Dedifferentiated amniotic fluid mesenchymal stem cell (primary cell): ENCODE measurements around the gene TMOD1.
"Not testable (repeated sequence)": the region's sequence is repeated elsewhere in the genome, so short reads cannot be mapped to it uniquely, and the experiment has no call there.

Experiments used
- DNase-seq: peaks from one replicate; pipeline ENCODE4 v3.0.0-alpha.2; 2016; ENCODE audit errors: extremely low spot score

TMOD1 gene

DNA sequence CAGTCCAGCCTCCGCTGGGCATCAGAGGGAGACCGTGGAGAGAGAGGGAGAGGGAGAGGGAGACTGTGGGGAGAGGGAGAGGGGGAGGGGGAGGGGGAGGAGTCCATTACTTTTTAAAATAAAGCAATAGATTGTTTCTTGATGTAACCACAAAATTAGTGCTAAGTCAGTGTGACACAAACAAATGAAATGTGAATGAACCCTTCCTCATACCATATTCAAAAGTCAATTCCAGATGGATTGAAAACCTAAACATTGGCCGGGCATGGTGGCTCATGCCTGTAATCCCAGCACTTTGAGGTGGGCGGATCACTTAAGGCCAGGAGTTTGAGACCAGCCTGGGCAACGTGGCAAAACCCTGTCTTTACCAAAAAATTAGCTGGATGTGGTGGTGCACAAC, 2.6 kb upstream of the TMOD1 start:
- not testable (repeated sequence) for DNase-seq

DNA sequence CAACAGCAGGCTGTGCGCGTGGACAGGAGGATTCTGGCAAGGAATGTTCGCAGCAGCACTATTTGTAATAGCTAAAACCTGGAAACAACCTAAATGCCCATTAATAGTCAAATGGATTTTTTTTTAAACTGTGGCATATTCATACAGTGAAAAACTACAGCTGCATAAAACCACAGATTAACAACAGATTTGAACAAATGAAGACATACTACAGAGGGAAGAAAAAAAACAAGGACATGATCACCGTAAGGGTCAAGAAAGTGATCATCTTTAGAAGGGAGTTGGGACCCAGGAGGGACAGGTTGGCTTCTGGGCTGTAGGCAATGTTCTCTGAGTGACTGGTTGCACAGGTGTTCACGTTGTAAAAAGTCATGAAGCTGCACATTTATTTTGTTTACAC, 1.2 kb upstream of the TMOD1 start:
- DNase-seq: no peak

DNA sequence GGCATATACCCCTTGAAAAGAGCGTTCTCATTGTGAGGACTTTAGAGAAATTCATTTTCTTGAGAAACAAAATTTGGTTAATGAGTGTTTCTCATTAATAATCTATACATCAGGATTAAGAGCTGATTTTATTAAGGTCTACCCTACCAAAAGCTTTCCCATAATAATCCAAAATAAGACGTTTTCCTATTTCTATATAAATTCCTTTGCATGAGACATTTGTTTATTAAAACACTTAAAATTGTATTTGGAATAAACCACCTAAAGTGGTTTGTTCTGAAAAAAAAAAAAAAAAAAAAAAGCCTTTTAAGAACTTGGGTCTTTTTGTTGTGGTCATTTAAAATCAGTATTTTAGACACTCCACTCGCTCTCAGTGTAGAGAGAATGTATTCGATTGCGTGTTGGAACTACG, 695 bp upstream of the TMOD1 start:
- no peak for DNase-seq

DNA sequence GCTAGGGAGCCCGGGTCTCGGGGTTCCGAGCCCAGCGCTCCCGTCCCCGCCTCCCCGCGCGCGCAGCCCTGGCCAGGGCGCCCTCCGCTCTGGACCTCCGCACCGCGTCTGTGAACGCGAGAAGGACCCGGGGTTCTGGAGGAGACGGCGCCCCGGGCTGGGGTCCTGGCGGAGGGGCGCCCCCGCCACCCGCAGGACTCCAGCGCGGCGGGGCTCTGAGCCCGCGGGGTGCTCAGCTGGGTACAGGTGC, 431 bp downstream of the TMOD1 start:
- no peak for DNase-seq

DNA sequence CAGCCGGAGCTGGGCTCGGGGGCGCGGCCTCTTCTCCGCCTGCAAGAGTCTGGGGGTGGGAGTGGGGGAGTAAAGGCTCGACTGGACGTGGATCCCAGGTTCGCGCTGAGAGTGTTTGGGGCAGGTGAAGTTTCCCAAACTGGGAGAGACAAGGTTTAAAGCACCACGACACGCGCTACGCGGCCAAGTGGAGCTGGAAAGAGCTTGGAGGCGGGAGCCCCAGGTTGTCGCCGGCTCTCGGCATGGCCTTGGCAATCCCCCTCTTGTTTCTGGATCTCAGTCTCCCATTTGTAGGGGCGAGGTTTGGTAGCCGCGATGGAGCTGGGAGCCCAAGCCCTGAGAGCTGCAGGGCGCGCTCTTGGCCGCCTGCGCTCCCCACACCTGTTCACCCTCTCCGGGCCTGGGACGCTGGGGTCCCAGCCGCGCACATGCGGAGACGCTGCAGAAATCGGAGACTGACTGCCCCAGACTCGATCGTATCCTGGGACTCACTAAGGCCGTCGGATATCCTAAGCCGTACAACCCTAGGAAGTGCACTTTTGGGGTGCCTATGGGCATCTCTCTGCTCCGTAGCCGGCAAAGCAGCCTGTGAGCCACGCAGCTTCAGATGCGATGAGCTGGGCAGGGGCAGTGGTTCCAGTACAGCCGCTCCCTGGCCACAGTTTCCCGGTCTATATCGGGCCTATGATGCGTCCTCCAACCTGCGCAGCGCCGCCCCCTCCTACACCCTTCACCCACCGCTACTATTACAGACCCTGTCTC, 937 bp downstream of the TMOD1 start:
- no peak for DNase-seq

DNA sequence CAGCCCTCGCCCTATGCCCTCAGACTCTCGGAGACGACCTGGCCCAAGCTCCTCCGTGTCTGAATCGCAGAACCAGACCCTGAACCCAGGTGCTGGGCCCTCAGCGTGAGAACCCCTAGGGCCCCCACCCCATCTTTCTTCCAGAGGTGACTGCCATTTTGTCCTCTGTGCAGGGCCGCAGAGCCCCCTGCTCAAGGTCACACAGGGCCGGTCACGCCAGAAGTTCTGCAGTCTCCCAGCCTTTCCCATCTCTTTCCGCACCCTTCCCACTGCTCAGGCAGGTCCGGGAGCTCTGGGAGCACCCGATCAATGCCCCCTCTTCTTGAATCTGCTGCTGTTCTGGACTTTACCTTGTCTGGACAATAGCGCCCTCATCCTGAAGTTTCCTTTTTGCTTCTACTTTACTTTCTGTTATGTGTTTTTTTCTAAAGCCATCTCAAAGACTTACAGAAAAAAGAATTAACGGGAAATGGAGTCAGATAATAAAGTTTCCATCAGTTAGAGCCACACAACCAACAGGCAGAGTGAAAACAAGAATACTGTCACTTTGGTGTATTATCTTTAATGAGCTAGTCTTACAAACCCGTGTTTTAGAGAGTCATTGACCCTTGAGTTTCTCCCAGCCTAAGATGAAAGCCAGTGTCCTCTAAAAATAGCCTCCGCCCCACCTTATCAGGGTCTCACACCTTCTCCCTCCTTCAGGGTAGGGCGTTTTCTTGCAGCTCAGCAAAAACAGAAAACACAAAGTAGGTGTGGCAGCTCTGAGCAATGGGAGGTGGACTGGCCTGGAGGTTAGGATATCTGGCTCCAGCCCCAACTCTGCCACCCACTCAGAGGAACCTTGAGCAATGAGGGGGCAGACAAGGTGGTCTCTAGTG, 1.8 kb downstream of the TMOD1 start:
- no peak for DNase-seq

DNA sequence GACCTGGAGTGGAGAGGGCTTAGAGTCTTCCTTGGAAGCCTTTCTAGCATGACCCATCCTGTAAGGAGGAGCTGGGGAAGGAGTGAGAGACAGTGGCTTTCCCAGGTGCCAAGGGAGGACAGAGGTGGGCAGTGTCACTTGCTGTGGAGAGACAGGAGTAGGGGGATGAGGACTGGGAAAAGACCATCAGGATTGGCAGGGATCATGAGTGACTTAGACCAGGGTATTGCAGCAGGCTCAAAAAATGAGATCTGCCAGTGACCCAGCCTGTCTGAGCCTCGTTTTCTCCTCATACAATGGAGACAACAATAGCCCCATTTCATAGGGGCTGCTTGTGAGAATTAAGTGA, 2.4 kb downstream of the TMOD1 start:
- DNase-seq: no peak

DNA sequence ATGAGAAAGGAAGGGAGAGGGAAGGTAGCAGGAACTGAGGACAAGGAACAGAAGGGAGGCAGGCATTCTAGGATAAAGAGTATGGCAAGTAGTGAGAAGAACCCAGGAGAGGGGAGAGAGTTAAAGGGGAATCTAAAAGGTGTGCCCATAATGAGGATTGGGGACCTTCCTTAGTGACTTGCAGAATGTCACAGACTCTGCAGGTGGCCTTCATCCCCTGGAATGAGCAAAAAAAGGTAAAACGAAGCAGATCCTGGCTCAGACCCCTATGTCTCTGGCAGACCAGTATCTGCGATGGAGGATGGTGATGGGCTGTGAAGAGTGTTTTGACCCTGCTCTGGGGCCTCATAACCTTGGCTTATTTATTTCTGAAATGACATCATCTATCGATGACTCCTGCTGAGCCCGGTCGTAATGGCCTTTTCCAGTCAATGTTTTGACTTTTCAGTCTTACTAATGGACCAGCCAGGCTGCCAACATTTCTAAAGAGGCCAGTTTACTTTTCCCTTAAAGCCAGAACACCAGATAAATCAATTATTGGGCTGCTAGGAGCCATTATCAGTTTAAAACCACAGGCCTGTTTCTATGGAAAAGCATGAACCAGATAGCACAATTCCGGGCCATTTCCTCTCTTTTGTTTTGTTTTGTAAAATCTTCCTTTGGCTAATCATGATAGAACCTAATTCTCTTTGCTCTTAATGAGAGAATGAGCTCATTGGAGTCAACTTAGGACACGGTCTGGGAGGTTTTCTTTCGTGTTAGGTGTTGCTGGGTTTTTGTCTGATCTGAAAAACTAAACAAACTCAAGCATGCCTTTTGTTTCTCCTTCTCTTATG, 3.1 kb downstream of the TMOD1 start:
- no peak for DNase-seq

DNA sequence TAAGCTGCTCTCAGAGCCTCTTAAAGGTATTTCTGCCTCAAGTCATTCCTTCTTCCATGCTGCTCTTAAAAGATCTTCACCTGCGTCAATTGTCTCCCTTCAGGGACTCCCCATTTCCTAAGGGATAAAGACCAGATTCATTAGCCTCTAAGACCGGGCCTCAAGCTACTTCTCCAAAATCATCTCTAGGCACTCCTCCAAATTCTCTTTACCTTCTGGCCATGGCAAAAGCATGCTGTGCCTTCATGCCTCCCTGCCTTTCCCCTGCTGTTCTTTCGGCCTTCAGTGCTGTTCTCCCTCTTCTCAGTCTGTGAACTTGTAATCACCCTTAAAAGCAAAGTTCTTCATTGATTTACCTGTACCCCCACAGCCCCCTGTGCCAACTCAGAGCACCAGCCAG, 4.4 kb downstream of the TMOD1 start:
- no peak for DNase-seq

DNA sequence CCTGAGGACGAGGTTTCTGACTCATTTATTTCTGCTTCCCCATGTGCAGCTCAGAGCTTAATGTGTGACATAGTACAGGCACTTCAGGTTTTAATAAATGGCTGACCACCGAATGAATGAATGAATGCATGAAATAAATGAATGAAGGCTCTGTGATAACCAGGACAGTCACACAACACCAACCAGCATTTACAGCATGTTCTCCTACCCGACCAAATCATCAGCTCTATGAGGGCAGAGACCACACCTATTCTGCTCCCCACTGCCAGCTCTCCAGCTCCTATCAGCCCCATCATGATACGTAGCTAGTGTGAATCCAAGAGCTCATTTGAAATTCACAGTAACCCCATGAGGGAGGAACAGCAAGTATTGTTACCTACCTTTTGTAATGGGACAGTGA, 4.8 kb downstream of the TMOD1 start:
- no peak for DNase-seq

DNA sequence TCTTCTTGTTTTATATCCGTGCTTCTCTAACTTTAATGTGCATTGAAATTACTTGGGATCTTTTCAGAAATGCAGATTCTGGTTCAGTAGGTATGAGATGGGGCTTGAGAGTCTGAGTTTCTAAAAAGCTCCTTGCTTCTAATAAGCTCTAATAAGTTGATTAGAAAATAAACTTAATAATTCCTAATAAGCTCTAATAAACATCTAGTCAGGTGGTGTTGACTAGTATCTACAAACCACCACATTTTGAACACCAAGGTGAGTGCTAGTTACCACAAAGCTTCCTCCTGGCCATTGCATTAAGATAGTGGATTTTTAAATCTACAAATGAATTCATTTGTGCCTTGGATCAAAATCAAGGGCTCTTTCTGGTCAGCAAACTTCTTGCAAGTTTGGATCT, 5.3 kb downstream of the TMOD1 start:
- no peak for DNase-seq

DNA sequence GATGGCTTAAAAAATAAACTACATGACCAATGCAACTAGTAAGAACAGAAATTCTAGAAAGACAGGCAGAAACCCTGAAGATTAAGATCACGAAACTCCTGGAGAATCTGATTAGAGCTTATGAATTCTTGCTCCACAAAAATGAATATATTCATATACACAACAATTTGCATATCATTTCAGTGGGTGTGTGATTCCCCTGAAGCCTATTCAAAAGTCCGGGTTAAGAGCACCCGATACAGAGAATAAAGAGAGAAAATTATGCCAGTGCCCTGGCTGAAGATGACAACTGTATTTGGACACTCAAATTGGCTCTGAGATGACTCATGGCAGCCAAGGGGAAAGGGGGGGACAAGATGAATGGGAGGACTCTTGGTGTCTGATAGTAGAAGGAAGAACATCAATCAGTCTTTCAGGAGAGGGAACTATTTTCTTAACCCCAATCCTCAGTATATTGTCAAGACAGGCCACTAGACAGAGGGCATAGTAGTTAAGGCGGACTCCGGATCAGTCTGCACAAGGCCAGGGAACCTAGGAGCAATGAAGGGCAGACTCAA, 6.0 kb downstream of the TMOD1 start:
- no peak for DNase-seq

DNA sequence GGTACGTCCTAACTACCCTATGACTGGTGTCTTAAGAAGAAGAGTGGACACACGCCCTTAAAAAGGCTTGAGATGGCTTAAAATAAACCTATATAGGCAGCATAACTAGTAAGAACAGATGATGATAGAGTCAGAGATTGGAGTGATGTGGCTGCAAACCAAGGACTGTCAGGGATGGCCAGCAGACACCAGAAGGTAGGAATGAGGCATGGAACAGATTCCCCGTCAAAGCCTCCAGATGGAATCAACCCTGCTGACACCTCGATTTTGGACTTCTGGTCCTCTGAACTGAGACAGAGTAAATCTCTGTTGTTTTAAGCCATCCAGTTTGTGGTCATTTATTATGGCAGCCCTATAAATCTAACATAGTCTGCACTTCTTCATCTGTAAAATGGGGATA, 7.4 kb downstream of the TMOD1 start:
- DNase-seq: no peak

DNA sequence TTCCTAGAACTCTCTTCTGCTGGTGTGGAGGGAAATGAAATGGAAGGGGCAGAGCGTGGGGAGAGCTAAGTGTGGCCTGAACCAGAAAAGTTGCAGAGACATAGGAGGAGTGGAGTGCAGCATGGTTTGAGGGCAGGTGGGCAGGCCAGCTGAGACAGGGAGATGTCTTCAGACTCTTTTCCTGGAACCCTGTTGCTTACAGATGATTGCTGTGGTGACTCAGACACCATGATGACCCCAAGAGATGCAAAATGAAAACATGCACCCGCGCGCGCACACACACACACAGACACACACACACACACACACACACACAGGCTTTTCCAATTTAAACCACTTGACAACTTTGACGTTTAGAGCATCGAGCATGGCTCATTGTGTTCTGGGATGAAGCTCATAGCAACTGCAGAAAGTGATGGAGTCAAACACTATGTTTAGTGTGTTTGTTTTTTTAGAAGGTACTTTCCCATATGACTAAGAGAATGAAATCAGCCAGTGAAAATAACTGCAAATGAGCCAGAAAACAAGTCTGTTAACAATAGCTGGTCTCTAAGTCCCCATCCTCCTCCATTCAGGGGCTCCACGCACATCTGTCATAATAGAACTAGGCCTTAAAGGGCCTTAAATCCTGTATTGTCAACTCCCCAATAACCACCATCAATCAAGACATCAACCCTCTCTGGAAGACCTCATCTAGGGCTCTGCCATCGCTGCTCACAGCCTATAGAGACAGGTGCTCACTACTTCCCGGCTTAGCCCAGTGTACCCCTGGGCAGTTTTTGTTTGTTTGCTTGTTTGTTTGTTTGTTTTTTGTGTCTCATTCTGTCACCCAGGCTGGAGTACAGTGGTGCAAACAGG, 9.6 kb downstream of the TMOD1 start:
- DNase-seq: no peak

DNA sequence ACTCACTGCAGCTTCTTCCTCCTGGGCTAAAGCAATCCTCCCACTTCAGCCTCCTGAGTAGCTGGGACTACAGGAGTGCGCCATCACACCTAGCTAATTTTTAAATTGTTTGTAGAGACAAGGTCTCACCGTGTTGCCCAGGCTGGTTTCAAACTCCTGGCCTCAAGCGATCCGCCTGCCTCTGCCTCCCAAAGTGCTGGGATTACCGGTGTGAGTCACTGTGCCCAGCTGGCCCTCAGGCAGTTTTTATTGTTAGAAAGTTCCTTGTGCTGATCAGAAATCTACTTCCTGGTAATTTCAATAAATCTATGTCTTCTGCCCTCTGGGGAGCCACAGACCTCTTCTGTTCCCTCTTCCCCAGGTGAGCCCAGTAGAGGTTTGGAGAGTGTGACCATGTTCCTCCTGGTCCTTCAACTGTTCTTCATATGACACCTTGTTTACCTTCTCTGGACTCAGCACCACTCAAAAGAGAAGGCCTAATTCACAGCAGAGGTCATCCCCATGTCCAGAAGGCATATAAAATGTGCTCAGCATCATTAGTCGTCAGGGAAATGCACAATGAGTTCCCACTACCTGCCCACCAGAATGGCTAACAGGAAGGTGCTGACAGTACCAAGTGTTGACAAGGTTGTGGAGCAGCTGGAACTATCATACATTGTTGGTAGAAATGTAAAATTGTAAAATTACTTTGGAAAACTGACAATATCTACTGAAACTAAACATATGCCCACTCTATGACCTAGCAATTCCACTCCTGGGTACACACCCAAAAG, 10.4 kb downstream of the TMOD1 start:
- no peak for DNase-seq

DNA sequence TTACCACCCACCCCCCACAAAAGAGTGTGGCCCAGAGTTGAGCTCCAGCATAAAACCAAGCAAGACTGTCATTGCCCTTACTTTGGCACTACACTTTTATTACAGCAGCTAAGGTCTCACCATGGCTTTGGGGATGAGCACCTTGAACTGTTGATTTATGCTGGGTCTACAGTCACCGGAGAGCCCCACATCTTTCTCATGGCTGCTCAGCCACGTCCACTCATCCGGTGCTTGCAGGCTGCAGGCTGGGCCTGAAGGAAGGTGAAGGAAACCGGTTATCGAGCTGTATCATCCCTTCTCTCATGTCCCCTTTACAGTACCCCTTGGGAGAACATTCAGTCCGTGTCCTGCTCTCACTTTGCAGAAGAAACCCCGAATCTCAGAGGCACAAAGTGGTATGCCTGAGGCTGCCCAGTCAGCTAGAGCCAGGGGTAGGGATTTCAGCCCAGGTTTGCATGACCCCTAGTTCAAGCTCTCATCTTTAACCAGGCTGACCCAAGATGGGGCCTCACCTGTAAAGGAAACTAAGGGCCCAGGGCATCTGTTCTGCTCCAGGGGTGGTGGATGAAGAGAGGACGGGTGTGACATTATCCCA, 11.6 kb downstream of the TMOD1 start:
- DNase-seq: no peak

DNA sequence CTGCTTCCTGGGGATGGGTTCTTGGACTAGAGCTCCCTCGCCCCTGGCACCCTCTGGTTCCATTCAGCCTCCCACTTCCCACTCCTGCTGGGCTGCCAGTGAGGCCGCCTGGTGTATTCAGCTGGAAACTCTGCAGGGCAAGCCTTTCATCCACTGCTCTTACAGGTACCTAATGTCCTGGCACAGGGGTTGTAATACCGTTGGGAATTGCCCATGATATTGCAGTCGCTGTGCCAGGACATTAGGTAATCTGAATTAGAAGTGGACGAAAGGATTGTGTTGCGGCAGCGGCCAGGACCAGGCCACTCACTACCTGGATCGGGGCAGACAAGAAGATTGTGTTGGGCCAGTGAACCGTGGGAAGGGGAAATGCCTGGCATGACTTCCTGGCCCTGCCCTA, 13.1 kb downstream of the TMOD1 start:
- DNase-seq: no peak

DNA sequence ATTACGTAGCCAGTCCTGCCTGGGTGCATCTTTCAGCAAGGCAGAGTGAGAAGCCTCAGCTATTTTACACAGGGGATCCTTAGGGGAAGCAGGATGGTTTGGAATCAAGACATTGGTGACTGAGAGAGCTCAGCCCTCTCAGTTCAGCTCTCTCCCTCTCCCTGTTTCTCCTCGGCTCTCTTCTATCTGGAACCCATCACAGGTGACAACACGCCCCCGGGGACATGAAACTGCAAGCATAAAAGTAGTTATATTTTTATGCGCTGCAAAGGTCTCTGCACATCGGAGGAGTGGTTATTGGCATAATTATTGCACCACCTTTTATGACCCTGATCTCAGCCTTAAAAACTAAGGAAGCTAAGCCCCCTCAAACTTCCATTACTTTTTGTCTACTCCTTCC, 14.2 kb downstream of the TMOD1 start:
- no peak for DNase-seq

DNA sequence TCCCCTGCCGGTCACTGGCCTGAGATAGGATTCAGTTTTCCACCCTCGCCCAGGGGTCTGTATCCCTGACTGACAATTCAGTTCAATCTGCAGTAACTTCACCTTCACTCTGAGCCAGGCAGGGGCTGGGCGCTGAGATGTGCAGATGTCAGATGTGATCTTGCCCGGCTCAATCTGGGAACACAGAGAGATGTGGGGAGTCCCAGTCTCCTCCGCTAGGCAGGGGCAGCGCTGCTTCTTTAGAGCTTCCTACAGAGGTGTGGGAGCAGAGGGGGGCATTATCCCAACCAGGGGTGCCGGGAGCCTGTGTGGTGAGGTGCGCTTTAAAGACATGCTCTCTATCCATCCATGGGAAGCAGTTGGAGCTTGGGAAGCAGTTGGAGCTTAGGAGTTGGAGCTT, 14.6 kb downstream of the TMOD1 start:
- no peak for DNase-seq

DNA sequence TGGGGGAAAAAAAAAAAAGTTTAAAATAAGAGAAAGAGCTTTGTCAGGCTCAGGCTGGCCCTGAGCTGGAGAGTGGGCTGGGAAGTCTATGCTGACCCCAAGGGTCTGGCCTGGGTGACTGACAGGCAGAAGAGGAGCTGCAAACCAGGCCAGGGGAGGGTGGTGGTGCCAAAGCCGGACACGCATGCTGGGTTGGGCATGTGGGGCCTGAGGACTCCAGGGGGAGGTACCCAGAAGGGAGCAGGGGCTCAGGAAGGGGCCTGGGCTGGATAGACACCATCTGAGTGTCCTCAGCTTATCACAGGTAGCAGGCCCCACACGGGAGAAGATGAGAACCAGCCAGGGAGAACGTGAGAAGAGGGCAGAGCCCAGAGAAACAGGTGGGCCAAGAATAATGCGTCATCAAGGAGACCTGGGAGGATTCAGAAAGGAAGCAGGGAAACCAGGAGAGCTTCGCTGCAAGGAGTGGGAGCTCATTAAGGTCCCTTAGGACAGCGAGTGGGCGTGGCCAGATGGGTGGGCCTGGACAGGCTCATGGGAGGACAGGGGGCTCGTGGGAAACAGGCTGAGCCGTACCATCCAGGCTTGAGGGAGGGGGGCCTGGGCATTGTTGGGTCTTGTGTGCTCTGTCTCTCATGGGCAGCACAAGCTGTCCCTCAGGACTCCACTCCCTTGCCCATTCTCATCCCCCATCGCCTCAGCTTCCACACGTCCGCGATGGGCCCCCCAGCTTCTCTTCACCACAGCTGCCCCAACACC, 16.0 kb downstream of the TMOD1 start:
- DNase-seq: no peak
